ENCODE measurements around the gene APOA4.

- TF ChIP-seq CTCF (IDR thresholded peaks at IDR 0.05) (no peak), EP300 (IDR thresholded peaks at IDR 0.05) (no peak), POLR2A (IDR thresholded peaks at IDR 0.05) (no peak)
Measured at GRCh38 chr11:116844722-116845121, 21.6 kb upstream of the APOA4 start.

All from tibial nerve (tissue), 4 donors.